IPS-18c (cell line): ENCODE results near the gene PNPLA6.

Source experiments
- H3K4me3 ChIP-seq: 2 replicates; pipeline ENCODE4 v1.7.0; 2013; ENCODE audit warnings: low read depth, mild to moderate bottlenecking, low read length, moderate library complexity; ENCODE audit not compliant: insufficient read depth
- H3K9me3 ChIP-seq: one replicate; pipeline ENCODE4 v1.6.1; 2013; ENCODE audit warnings: mild to moderate bottlenecking, low read length, moderate library complexity; ENCODE audit not compliant: control insufficient read depth, insufficient read depth

The PNPLA6 gene

GRCh38 chr19:7541828-7542443 is 6.4 kb downstream of the PNPLA6 start:
- Histone ChIP-seq H3K4me3 (no peak overlapping the region), H3K9me3 (peaks cover 2% of the 10 kb centered on the region)

GRCh38 chr19:7542556-7543348 is 7.2 kb downstream of the PNPLA6 start:
- H3K9me3 ChIP-seq: peaks cover 2% of the 10 kb centered on the region
- no peak overlapping the region for H3K4me3 ChIP-seq

GRCh38 chr19:7544626-7545025 is 9.1 kb downstream of the PNPLA6 start:
- H3K9me3 ChIP-seq: peaks cover 2% of the 10 kb centered on the region
- no peak overlapping the region for H3K4me3 ChIP-seq

- no peaks in the 10 kb centered on the region for H3K9me3 ChIP-seq
- no peak overlapping the region for H3K4me3 ChIP-seq
Observed at GRCh38 chr19:7545300-7545699, 9.8 kb downstream of the PNPLA6 start.

DNA sequence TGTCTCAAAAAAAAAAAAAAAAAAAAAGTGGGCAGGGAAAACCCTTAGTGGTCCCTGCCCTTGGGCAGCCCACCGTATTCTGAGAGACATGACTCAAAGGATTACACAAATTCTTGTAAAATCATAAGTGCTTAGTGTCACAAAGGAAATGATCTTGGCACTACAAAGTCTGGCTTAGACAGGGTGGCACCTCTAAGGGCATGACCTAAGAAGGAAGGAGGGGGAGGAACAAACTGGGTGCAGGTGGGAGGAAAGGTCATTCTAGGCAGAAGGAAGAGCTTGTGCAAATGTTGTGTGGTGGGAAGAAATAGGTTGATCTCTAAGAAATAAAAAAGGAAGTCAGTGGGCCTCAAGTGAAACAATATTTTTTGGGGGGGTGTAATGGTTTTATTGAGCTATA is 10.4 kb downstream of the PNPLA6 start:
- Histone ChIP-seq H3K4me3 (no peak overlapping the region), H3K9me3 (no peaks in the 10 kb centered on the region)

GRCh38 chr19:7547159-7547558 is 11.6 kb downstream of the PNPLA6 start:
- H3K9me3 ChIP-seq: no peaks in the 10 kb centered on the region

DNA sequence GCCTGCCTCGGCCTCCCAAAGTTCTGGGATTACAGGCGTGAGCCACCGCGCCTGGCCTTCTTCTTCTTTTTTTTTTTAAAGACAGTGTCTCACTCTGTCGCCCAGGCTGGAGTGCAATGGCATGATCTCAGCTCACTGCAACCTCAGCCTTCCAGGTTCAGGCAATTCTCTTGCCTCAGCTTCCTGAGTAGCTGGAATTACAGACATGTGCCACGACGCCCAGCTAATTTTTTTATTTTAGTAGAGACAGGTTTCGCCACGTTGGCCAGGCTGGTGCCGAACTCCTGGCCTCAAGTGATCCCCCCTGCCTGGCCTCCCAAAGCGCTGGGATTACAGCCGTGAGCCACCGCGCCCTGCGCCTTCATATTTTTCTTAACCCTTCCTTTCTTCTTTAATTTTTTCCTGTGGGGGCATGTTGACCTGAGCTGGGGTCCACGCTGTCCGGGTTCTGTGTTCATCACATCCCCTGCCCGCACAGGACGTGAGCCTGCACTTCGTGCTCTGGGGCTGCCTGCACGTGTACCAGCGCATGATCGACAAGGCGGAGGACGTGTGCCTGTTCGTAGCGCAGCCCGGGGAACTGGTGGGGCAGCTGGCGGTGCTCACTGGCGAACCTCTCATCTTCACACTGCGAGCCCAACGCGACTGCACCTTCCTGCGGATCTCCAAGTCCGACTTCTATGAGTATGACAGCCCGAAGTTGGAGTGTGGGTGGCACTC is 14.1 kb downstream of the PNPLA6 start:
- Histone ChIP-seq H3K9me3 (no peaks in the 10 kb centered on the region), H3K4me3 (no peak overlapping the region)

More at GRCh38 chr19:7547159-7547558, 11.6 kb downstream of the PNPLA6 start:
- H3K4me3 ChIP-seq: no peak overlapping the region

DNA sequence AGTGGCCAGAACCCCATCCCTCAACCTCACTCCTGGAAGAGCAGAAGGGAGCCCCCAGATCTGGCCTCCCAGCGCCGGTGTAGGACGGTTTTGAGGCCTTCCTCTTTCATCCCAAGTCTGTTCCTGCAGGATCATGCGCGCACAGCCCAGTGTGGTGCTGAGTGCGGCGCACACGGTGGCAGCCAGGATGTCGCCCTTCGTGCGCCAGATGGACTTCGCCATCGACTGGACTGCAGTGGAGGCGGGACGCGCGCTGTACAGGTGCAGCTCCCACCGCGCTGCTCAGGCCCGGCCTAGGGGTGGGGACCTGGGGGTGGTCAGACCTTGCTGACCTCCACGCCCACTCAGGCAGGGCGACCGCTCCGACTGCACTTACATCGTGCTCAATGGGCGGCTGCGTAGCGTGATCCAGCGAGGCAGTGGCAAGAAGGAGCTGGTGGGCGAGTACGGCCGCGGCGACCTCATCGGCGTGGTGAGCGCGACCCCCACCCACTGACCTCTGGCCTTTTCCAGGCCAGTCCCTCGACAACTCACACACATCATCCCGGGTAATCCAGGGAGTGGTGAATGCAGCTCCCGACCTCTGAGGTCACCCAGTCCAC is 14.8 kb downstream of the PNPLA6 start:
- no peaks in the 10 kb centered on the region for H3K9me3 ChIP-seq
- peak overlapping the region; percentile 44; the same call in 1 of the 2 replicates for H3K4me3 ChIP-seq

- Histone ChIP-seq H3K4me3 (peak overlapping the region; percentile 57; the same call in 1 of the 2 replicates), H3K9me3 (no peaks in the 10 kb centered on the region)
Observed at GRCh38 chr19:7550987-7551761, 15.7 kb downstream of the PNPLA6 start.

GRCh38 chr19:7552781-7553180 is 17.3 kb downstream of the PNPLA6 start:
- H3K4me3 ChIP-seq: no peak overlapping the region

GRCh38 chr19:7554565-7554964 is 19.0 kb downstream of the PNPLA6 start:
- H3K4me3 ChIP-seq: peak overlapping the region; percentile 62
- H3K9me3 ChIP-seq: no peaks in the 10 kb centered on the region

More at GRCh38 chr19:7552781-7553180, 17.3 kb downstream of the PNPLA6 start:
- no peaks in the 10 kb centered on the region for H3K9me3 ChIP-seq

DNA sequence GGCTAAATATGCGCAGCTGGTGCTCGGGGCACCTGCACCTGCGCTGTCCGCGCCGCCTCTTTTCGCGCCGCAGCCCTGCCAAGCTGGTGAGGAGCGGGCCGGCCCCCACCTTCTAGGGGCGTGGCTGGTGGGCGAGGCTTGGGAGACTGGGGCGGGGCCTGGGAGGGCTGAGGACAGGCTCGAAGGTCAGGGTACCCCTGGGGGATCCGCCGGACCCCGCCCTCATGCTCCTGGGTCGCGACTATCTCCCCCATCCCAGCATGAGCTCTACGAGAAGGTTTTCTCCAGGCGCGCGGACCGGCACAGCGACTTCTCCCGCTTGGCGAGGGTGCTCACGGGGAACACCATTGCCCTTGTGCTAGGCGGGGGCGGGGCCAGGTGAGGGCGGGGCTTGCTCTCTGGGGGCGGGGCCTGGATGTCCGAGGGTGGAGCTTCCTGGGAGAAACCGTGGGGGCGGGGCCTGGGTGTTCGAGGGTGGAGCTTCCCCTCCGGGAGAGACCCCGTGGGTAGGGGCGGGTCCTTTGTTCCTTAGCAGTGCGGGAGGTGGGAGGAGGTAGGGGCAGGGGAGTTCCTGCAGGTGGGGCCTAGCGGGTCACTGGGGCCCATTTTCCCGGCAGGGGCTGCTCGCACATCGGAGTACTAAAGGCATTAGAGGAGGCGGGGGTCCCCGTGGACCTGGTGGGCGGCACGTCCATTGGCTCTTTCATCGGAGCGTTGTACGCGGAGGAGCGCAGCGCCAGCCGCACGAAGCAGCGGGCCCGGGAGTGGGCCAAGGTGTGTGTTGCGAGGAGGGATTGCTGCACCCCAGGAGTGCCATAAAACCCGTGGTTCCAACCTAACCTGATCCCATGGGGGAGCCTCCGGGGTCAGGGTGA is 19.7 kb downstream of the PNPLA6 start:
- H3K4me3 ChIP-seq: peak overlapping the region; percentile 62

DNA sequence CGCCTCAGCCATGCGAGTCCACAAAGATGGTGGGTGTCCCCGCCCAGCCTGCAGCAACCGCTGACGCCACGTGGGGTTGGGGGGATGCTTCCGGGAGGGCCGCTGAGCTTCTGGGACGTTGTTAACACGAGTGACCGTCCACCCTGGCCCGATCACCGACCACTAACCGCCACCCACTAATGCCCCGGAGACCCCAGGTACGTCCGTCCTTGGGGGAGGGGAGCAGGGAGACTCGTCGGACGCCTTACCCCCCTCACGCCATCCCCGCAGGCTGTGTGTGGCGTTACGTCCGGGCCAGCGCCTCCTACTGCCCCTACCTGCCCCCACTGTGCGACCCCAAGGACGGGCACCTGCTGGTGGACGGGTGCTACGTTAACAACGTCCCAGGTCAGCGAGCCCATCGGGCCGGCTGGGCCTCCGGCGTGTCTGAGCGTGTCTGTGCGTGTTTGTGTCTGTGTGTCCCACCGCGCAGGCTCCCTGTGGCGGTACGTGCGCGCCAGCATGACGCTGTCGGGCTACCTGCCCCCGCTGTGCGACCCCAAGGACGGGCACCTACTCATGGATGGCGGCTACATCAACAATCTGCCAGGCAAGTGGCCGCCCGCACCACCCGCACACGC is 21.3 kb downstream of the PNPLA6 start:
- Histone ChIP-seq H3K9me3 (no peaks in the 10 kb centered on the region), H3K4me3 (no peak overlapping the region)

More for the DNA sequence above, 19.7 kb downstream of the PNPLA6 start:
- no peaks in the 10 kb centered on the region for H3K9me3 ChIP-seq

GRCh38 chr19:7558667-7559066 is 23.1 kb downstream of the PNPLA6 start:
- no peak overlapping the region for H3K4me3 ChIP-seq
- H3K9me3 ChIP-seq: no peaks in the 10 kb centered on the region

GRCh38 chr19:7559102-7559501 is 23.6 kb downstream of the PNPLA6 start:
- Histone ChIP-seq H3K9me3 (no peaks in the 10 kb centered on the region), H3K4me3 (no peak overlapping the region)

DNA sequence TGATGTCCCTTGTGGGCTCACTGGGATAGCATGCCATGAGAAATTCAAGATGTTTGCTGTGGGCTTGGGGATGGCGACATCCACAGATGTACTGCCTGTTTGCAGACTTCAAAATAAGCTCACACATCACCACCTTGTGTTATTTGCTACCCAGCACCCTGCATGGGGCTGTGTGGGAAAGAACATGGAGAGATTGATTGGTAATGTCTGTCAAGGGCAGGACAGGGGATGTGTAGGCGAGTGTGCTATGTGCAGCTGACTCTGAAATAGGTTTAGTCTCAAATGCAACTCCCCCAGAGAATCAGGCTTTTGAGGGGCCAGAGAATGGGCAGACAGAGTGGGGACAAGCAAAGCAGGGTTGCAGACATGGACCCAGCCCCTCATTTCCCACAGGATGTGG is 24.7 kb downstream of the PNPLA6 start:
- H3K9me3 ChIP-seq: no peaks in the 10 kb centered on the region
- no peak overlapping the region for H3K4me3 ChIP-seq
